Measurements from ENCODE around the gene APOF. TPM values are rescaled to one million over a fixed set of nuclear protein-coding genes. Genes with fewer than 3 reads are reported as not detected.

Gene APOF
- total RNA-seq, 2 donors from 2014 or later, result not detected

Other genes starting within 250 kb of the APOF start
- 1,000 to 10,000 TPM; 2,955 to 2,956 TPM for gene RPL41, start 246.2 kb downstream of the APOF start, total RNA-seq
- gene ZC3H10, start 244.6 kb downstream of the APOF start, total RNA-seq, result 1 to 10 TPM; 3.5 to 4.1 TPM
- 10 to 100 TPM; 44.4 to 48.6 TPM for gene ESYT1, start 234.6 kb downstream of the APOF start, total RNA-seq
- 10 to 100 TPM; 17.1 to 21.9 TPM for gene MYL6B, start 210.3 kb downstream of the APOF start, total RNA-seq
- gene MYL6, start 204.5 kb downstream of the APOF start, total RNA-seq, result 1,000 to 10,000 TPM; 1,832 to 2,224 TPM
- 10 to 100 TPM; 81.7 to 85.6 TPM for gene SMARCC2, start 173.4 kb downstream of the APOF start, total RNA-seq
- 10 to 100 TPM; 31.5 to 35.1 TPM for gene RNF41, start 140.9 kb downstream of the APOF start, total RNA-seq
- gene NABP2, start 138.5 kb downstream of the APOF start, total RNA-seq, result 10 to 100 TPM; 23.2 to 29.5 TPM
- 100 to 1,000 TPM; 152 to 244 TPM for gene SLC39A5, start 132.8 kb downstream of the APOF start, total RNA-seq
- 10 to 100 TPM; 47.4 to 54.8 TPM for gene ANKRD52, start 104.5 kb downstream of the APOF start, total RNA-seq
- gene COQ10A, start 95.9 kb downstream of the APOF start, total RNA-seq, result 1 to 10 TPM; 4.1 to 5.3 TPM
- 100 to 1,000 TPM; 304 to 403 TPM for gene CS, start 62.5 kb downstream of the APOF start, total RNA-seq
- 10 to 100 TPM; 70.8 to 90.5 TPM for gene CNPY2, start 46.9 kb downstream of the APOF start, total RNA-seq
- gene PAN2, start 28.9 kb downstream of the APOF start, total RNA-seq, result 10 to 100 TPM; 46.4 to 53.8 TPM
- not detected for gene IL23A, start 24.0 kb downstream of the APOF start, total RNA-seq
- gene STAT2, start 2.8 kb downstream of the APOF start, total RNA-seq, result 10 to 100 TPM; 77.7 to 79.2 TPM
- gene TIMELESS, start 86.6 kb upstream of the APOF start, total RNA-seq, result 1 to 10 TPM; 5.8 to 9.7 TPM
- gene MIP, start 91.8 kb upstream of the APOF start, total RNA-seq, result not detected
- gene SPRYD4, start 105.7 kb upstream of the APOF start, total RNA-seq, result 1 to 10 TPM; 3.9 to 5.2 TPM
- gene GLS2, start 125.3 kb upstream of the APOF start, total RNA-seq, result 1 to 10 TPM in 1 of 2 donors, under 1 TPM in 1; 0.53 to 1.0 TPM
- gene RBMS2, start 159.0 kb upstream of the APOF start, total RNA-seq, result 10 to 100 TPM; 33.9 to 40.2 TPM